Duodenal mucosa (tissue), 2 donors: ENCODE results near the gene GPR4.

Experiments used
- H3K27ac ChIP-seq: one replicate; pipeline ENCODE4 v1.7.0; 2013; ENCODE audit warnings: low read depth, low read length
- H3K27me3 ChIP-seq, 2 donors: one replicate each; pipeline ENCODE4 v1.7.0; 2013; ENCODE audit warnings: low read length in 2 of 2, control low read depth in 1 of 2; ENCODE audit not compliant: insufficient read depth in 2 of 2, control insufficient read depth in 1 of 2
- H3K36me3 ChIP-seq, 2 donors: one replicate each; pipeline ENCODE4 v1.7.0; 2013; ENCODE audit warnings: low read length in 2 of 2, control low read depth in 1 of 2; ENCODE audit not compliant: insufficient read depth in 2 of 2, control insufficient read depth in 1 of 2
- H3K4me1 ChIP-seq, 2 donors: one replicate each; pipeline ENCODE4 v1.7.0; 2013; ENCODE audit warnings: low read length in 2 of 2, control low read depth in 1 of 2; ENCODE audit not compliant: insufficient read depth in 2 of 2, control insufficient read depth in 1 of 2
- H3K4me3 ChIP-seq, 2 donors: one replicate each; pipeline ENCODE4 v1.7.0; 2013; ENCODE audit warnings: low read length in 2 of 2, low read depth in 1 of 2
- H3K9ac ChIP-seq, 2 donors: one replicate each; pipeline ENCODE4 v1.7.0; 2013; ENCODE audit warnings: low read length in 2 of 2, low read depth in 1 of 2
- H3K9me3 ChIP-seq, 2 donors: one replicate each; pipeline ENCODE4 v1.7.0; 2013; ENCODE audit warnings: low read length in 2 of 2, control low read depth in 1 of 2; ENCODE audit not compliant: control insufficient read depth in 1 of 2

GPR4 gene

DNA sequence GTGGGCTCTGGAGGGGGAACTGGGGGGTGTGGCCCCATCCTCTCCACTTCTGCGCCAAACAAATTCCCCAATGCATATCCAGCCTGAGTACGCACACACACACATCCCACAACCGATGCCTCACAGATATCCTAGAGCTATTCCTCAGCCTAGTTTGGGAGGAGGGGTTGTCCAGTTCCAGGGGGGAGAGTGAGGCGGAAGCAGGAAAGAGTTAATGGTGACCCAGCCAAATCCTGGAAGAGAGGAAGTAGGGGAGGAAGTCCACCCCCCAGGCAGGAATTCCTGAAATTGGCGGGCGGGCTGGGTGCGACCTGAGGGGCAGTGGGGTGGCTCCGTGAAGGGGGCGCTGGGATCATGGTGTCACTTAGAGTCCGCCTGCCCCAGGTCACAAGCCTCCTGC lies 897 bp downstream of the GPR4 start:
- H3K9ac ChIP-seq: no peak overlapping the region
- H3K36me3 ChIP-seq: no peaks in the 10 kb centered on the region
- peaks cover 0 to 8% of the 10 kb centered on the region in 2 donors for H3K4me1 ChIP-seq
- H3K4me3 ChIP-seq: no peak overlapping the region
- peak overlapping the region; percentile 22 for H3K27ac ChIP-seq
- H3K27me3 ChIP-seq: peaks cover 54 to 57% of the 10 kb centered on the region in 2 donors
- H3K9me3 ChIP-seq: no peaks in the 10 kb centered on the region

DNA sequence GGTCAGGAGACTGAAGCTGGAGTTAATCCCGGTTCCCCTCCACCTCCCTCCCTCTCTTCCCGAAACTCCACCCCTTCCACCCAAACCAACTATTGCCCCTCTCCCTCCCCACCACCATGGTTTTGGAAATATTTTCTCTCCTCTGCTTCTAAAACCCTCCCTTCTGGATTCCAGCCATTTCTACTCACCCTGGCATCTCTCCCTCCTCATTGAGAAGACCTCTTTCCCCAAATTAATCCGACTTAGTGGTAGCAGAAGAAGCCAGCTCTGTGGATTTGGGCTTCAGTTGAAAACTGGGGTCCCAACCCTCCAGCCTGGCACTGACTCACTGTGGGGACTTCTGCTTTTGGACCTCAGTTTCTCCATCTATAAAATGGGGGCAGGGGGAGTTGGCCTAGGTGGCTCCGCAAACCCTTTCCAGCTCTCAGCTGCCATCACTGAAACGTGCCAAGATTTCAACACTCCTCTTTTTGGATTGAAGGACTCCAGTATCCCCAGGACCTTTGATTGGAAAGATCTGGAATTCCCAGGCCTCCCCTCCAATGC lies 1.6 kb downstream of the GPR4 start:
- H3K4me1 ChIP-seq: peaks cover 0 to 8% of the 10 kb centered on the region in 2 donors
- no peaks in the 10 kb centered on the region for H3K36me3 ChIP-seq
- H3K9me3 ChIP-seq: no peaks in the 10 kb centered on the region
- H3K4me3 ChIP-seq: no peak overlapping the region
- H3K9ac ChIP-seq: no peak overlapping the region
- no peak overlapping the region for H3K27ac ChIP-seq
- H3K27me3 ChIP-seq: peaks cover 54 to 61% of the 10 kb centered on the region in 2 donors

DNA sequence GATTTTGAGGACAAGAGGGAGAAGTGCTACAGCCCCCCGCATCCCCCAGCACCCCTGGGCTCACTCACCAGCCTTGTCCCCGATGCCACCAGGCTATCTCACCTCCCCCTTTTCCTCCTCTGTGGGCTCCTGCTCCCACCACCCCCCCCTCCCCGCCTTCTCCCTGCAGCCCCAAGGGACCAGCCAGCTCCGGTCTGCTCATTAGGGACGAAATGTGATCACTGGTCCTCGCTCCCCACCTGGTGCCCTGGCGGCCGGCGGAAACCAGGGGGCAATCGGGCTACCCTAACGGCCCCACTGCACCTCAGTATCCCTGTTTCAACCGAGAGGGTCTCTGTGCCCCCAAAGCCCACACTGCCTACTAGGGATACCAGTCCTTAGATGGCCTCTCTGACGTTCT lies 2.7 kb downstream of the GPR4 start:
- Histone ChIP-seq H3K4me1 (peaks cover 0 to 8% of the 10 kb centered on the region in 2 donors), H3K36me3 (no peaks in the 10 kb centered on the region), H3K27me3 (peaks cover 54 to 67% of the 10 kb centered on the region in 2 donors), H3K9ac (no peak overlapping the region), H3K9me3 (no peaks in the 10 kb centered on the region), H3K4me3 (peak overlapping the region in 1 of 2 donors; percentile 35), H3K27ac (no peak overlapping the region)

DNA sequence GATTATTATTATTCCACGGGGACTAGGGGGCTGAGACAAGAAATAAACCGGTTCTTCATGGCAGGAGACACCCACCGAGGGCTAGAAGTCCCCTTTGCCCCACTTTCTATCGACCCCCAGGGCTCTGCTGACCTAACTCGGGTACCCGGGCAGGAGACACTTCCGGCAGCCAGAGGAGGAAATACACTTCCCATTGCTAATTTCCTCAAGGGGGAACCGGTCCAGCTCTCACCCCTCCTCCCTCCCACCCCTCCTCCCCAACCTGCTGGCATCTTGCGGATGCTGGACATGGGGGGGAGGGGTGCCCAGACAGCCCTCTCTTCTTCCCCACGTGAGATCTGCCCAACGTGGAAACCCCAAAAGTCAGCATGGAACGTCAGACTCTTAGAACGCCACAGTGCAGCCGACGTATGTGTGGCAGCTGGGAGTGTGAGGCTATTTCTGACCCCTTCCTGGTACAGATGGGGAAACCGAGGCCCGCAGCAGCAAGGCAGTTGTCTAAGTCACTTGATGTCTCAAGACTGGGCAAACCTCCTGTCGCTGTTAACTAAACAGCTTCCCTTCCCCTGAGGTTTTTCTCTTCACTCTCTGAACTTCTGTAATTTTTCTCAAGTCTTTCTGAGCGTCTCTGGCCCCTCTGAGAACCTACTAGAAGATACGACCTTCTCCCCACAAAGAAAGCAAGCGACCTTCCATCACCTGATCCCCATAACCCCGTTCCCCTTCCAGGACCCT lies 3.6 kb downstream of the GPR4 start:
- H3K36me3 ChIP-seq: no peaks in the 10 kb centered on the region
- H3K27me3 ChIP-seq: peaks cover 54 to 66% of the 10 kb centered on the region in 2 donors
- peak overlapping the region; percentile 35 to 45 for H3K4me3 ChIP-seq
- no peaks in the 10 kb centered on the region for H3K9me3 ChIP-seq
- H3K4me1 ChIP-seq: peaks cover 0 to 8% of the 10 kb centered on the region in 2 donors
- H3K27ac ChIP-seq: peak overlapping the region; percentile 42
- H3K9ac ChIP-seq: no peak overlapping the region

DNA sequence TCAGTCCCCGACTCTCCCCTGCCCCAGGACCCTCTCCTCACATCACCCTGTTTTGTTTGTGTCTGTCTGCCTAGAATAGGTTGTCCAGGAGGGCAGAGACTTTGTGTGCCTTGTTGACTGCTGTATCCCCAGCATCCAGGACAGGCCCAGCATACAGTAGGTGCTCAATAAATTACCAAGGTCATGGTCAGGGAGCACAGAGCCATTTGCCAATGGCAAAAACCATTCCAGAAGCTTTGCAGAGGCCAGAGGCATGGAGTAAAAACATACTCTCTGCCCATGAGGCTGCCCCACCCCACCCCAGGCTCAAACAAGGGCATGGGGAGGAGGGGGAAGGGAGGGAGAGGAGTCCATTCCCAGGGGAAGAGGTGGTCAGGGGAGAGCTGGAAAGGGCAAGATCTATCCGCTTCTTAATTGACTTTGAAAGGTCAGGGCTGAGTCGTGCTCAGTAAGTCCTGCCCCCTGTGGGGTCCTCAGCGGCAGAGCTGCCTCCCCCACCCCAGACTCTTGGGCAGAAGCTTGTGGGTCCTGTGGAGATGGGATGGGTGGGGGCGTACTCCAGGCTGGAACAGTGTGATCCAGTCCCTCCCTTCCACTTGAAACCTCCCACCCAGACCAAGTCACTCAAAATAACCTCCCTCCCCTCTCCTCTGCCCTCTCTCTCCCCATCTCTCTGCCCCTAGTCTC lies 4.4 kb downstream of the GPR4 start:
- H3K27ac ChIP-seq: no peak overlapping the region
- no peaks in the 10 kb centered on the region for H3K9me3 ChIP-seq
- peaks cover 53 to 63% of the 10 kb centered on the region in 2 donors for H3K27me3 ChIP-seq
- no peak overlapping the region for H3K4me3 ChIP-seq
- peaks cover 0 to 8% of the 10 kb centered on the region in 2 donors for H3K4me1 ChIP-seq
- H3K36me3 ChIP-seq: no peaks in the 10 kb centered on the region
- H3K9ac ChIP-seq: no peak overlapping the region

DNA sequence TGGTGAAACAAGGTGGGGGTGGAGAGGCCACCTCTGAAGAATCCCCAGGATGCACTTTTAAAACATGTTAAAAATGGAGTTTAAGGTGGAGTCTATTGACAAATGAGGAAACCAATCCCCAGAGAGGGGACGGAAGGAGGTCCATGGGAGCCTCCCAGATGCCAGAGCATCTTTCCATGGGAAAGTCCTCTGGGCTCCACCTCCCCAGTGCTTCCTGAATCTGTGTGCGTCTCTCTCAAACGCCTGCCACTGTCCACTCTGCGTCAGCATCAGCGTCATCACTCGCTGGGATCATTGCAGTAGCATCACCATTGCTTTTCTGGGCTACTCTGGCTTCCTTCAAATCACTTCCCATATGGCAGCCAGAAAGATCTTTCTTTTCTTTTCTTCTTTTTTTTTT lies 6.2 kb downstream of the GPR4 start:
- Histone ChIP-seq H3K4me1 (peaks cover 0 to 8% of the 10 kb centered on the region in 2 donors), H3K36me3 (no peaks in the 10 kb centered on the region), H3K4me3 (no peak overlapping the region), H3K27ac (no peak overlapping the region), H3K9me3 (no peaks in the 10 kb centered on the region), H3K9ac (no peak overlapping the region), H3K27me3 (peaks cover 36 to 47% of the 10 kb centered on the region in 2 donors)

DNA sequence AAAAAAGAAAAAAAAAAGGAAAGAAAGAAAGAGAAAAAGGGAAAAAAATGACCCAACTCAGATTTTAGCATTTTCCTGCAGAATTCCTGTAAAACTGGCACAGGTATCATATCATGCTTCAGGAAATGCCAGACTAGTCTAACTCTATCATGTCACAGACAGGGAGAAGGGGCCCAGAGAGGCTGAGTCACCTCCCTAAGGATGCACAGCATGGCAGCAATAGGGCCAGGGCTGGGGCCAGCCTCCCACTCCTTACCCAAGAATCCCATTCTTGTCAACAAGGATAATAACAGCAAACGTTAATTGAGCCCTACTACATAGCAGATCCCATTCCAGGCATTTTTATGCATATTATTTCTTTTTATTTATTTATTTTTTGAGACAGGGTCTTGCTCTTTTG lies 8.5 kb downstream of the GPR4 start:
- Histone ChIP-seq H3K27me3 (peaks cover 16 to 28% of the 10 kb centered on the region in 2 donors), H3K9me3 (no peaks in the 10 kb centered on the region), H3K36me3 (no peaks in the 10 kb centered on the region), H3K4me1 (peaks cover 0 to 8% of the 10 kb centered on the region in 2 donors), H3K9ac (no peak overlapping the region), H3K4me3 (no peak overlapping the region), H3K27ac (no peak overlapping the region)

DNA sequence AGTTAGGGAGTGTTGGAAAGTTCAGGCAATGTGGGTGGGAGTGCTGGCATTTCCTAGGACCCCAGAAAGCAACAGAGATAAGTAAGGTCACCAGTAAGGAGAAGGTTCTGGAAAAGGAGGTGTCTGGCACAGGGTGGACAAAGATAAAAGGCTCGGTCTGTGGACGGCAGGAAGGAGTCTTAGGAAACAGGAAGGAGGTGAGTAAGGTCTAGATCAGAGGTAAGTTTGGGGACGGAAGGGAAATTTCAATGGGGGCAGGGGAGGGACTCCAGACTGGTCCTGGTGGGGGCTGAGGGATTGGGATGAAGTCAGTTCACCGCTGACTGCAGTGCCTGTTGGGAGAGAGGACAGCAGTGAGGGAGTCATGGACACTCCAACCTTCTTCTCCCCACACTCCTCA lies 9.6 kb downstream of the GPR4 start:
- Histone ChIP-seq H3K27me3 (peaks cover 5 to 16% of the 10 kb centered on the region in 2 donors), H3K9ac (no peak overlapping the region), H3K36me3 (no peaks in the 10 kb centered on the region), H3K4me3 (no peak overlapping the region), H3K27ac (no peak overlapping the region), H3K4me1 (no peaks in the 10 kb centered on the region), H3K9me3 (no peaks in the 10 kb centered on the region)

DNA sequence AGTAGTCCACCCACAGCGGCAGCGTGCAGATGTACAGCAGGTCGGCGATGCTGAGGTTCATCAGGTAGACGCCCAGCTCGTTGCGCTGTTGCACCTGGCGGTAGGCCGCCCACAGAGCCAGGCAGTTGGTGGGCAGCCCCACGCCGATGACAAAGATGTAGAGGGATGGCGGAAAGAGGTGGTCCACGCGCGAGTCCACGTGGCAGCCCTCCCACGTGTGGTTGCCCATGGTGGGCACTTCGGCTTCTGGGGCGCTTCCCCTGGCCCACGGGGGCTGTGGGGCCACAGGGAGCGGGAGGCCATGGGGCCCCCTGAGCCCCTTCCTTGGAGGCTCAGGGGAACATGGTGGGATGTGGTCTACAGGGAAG lies 10.4 kb downstream of the GPR4 start:
- no peak overlapping the region for H3K4me3 ChIP-seq
- H3K4me1 ChIP-seq: no peaks in the 10 kb centered on the region
- H3K9ac ChIP-seq: no peak overlapping the region
- H3K9me3 ChIP-seq: no peaks in the 10 kb centered on the region
- peaks cover 3 to 10% of the 10 kb centered on the region in 2 donors for H3K27me3 ChIP-seq
- H3K27ac ChIP-seq: no peak overlapping the region
- H3K36me3 ChIP-seq: no peaks in the 10 kb centered on the region

DNA sequence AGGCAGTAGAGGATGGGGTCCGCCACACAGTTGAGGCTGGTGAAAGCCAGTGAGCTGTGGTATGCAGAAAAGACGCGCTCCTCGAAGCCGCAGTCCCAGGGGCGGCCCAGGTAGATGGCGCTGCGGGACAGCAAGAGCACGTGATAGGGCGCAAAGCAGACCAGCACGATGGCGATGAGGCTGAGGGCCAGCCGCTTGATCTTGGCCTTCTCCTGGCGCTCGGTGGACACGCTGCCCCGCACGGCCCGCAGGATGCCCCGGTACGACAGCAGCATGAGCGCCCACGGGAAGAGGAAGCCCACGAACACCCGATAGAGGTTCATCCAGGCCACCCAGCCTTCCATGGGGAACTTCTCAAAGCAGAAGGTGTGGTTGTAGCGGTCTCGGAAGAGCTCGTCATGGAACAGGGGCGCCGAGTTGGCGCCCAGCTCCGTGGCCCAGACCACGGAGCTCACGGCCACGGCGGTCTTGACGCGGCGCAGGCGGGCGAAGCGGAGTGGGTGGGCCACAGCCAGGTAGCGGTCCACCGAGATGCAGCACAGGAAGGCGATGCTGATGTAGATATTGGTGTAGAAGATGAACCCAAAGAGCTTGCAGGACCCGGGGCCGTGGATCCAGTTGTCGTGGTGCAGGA lies 10.9 kb downstream of the GPR4 start:
- no peaks in the 10 kb centered on the region for H3K4me1 ChIP-seq
- no peak overlapping the region for H3K4me3 ChIP-seq
- H3K36me3 ChIP-seq: no peaks in the 10 kb centered on the region
- H3K27ac ChIP-seq: no peak overlapping the region
- H3K27me3 ChIP-seq: peaks cover 3 to 10% of the 10 kb centered on the region in 2 donors
- no peaks in the 10 kb centered on the region for H3K9me3 ChIP-seq
- no peak overlapping the region for H3K9ac ChIP-seq
